Measurements from ENCODE around the gene ZNF579.

The ZNF579 gene

GRCh38 chr19:55542292-55542855 is 38.3 kb downstream of the ZNF579 start:
- no peak for DNase-seq (ENCODE audit: low read depth in 2 of 2)
- H3K4me3 ChIP-seq (replicated peaks in 1 of 2; ENCODE audit: low read depth in 2 of 2, low read length in 2 of 2) = no peak overlapping the region
- no peak for TF ChIP-seq CTCF (IDR thresholded peaks at IDR 0.05; ENCODE audit: low read depth, low read length)

DNA sequence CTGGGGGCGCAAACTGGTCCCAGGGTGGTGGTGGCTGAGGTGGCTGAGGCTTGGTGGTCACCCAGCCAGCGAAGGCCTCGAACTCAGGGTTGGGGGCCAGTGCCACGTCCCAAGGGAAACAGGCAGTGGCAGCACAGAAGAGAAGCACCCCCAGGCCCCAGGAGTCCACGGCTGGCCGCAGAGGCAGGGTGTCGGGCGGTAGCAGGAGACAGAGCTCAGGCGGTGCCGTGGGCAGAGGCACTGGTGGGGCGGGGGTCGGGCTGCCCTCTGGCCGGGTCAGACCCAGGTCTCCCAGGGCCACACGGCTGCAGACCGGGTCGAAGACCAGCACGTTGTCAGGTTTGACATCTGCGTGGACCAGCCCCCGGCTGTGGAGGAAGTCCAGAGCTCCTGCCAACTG is 39.6 kb downstream of the ZNF579 start:
- DNase-seq (ENCODE audit: low read depth in 2 of 2) = no peak
- no peak overlapping the region for H3K4me3 ChIP-seq (replicated peaks in 1 of 2; ENCODE audit: low read depth in 2 of 2, low read length in 2 of 2)
- TF ChIP-seq CTCF (IDR thresholded peaks at IDR 0.05; ENCODE audit: low read depth, low read length) = no peak

GRCh38 chr19:55540619-55541018 is 40.0 kb downstream of the ZNF579 start:
- no peak overlapping the region for H3K4me3 ChIP-seq (replicated peaks in 1 of 2; ENCODE audit: low read depth in 2 of 2, low read length in 2 of 2)
- no peak for TF ChIP-seq CTCF (IDR thresholded peaks at IDR 0.05; ENCODE audit: low read depth, low read length)
- no peak for DNase-seq (ENCODE audit: low read depth in 2 of 2)

DNA sequence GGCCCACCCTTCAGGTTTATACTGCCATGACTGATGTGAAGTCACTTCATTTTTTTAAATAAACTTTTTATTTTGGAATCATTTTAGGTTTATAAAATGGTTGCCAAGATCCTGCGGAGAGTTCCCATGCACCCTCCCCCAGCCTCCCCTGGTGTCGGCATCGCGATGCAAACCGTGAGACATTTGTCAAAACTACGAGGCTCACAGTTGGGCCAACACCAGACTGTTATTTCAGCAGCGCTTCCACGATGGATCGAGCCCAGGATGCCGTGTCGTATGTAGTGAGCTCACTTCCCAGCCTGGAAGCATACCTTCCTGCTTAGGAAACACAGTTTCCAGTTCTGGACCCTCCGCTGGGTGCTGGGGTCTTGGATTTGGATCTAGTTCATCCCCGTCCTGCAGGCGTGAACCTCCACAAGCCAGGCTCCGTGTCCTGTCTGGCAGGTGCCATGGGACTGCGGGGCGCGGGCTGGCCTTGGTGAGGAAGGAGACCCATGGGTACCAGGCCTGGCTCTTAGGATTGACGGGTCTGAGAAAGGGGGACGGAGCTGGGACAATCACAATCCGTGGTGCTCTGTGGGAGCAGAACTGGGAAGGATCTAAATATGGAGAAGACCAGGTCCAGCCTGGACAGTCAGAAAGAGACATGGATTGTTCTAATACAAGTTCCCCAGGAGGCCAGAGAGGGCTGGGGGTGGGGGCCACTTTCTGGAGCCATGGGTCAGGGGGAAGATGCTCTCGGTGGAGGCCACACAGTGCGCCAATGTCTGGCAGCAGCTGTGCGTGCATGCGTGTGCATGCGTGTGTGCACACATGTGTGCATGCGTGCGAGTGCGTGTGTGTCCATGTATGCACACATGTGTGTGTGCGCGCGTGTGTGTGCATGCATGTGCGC is 41.3 kb downstream of the ZNF579 start:
- no peak overlapping the region for H3K4me3 ChIP-seq (replicated peaks in 1 of 2; ENCODE audit: low read depth in 2 of 2, low read length in 2 of 2)
- TF ChIP-seq CTCF (IDR thresholded peaks at IDR 0.05; ENCODE audit: low read depth, low read length) = no peak
- no peak for DNase-seq (ENCODE audit: low read depth in 2 of 2)

GRCh38 chr19:55538132-55538531 is 42.5 kb downstream of the ZNF579 start:
- no peak overlapping the region for H3K4me3 ChIP-seq (replicated peaks in 1 of 2; ENCODE audit: low read depth in 2 of 2, low read length in 2 of 2)
- no peak for TF ChIP-seq CTCF (IDR thresholded peaks at IDR 0.05; ENCODE audit: low read depth, low read length)
- no peak for DNase-seq (ENCODE audit: low read depth in 2 of 2)

GRCh38 chr19:55537741-55538111 is 42.9 kb downstream of the ZNF579 start:
- no peak overlapping the region for H3K4me3 ChIP-seq (replicated peaks in 1 of 2; ENCODE audit: low read depth in 2 of 2, low read length in 2 of 2)
- TF ChIP-seq CTCF (IDR thresholded peaks at IDR 0.05; ENCODE audit: low read depth, low read length) = no peak
- DNase-seq (ENCODE audit: low read depth in 2 of 2) = no peak

Measured in cardiac fibroblast (primary cell).